PC-9 (cell line): ENCODE measurements around the gene AMPD1.

Source experiments
- CTCF ChIP-seq: fragments of 200-600 bp; sonication (generic); conservative IDR thresholded peaks from 2 replicates; pipeline ENCODE4 v1.6.1; 2017; ENCODE audit warnings: mixed run types, antibody characterized with exemption, mild to moderate bottlenecking, moderate library complexity
- EZH2 ChIP-seq: fragments of 200-600 bp; sonication (generic); IDR thresholded peaks from 2 replicates; pipeline ENCODE4 v1.8.0; 2017; ENCODE audit warnings: antibody characterized with exemption, low read depth

DNA sequence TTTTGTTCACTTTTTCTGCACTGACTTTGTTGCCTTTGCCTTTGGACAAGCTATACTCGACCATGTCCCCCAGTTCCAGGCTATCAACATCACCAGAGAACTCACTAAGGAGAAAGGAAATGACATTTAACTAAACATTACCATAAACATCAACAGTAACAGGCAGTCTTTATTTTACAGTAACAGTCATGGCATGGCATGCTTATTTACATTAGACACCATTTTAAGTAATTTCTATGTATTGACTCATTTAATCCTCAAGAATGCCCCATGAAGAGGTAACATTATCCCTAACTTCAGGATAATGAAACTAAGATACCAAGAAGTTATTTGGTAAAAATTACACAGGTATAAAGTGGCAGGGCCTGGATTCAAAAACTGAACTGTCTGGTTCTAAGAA, 29.9 kb upstream of the AMPD1 start:
- TF ChIP-seq EZH2 (no peak), CTCF (no peak)
